Measurements from ENCODE around the gene KRTAP26-1. TPM values are rescaled to one million over a fixed set of nuclear protein-coding genes. Genes with fewer than 3 reads are reported as not detected.

The KRTAP26-1 gene
- total RNA-seq, 2 experiments from 2014 or later: not detected

- CTCF ChIA-PET: no interaction called here
- DNase-seq: no peak
- no peak for ATAC-seq (ENCODE audit: poor library complexity)
- Histone ChIP-seq H3K36me3 (ENCODE audit: insufficient read depth, low read length) (no peaks in the 10 kb centered on the region), H3K27me3 (ENCODE audit: control insufficient read depth in 1 of 2, insufficient read depth in 2 of 2, low read length in 2 of 2) (no peaks in the 10 kb centered on the region), H3K9me3 (ENCODE audit: control insufficient read depth in 1 of 2, insufficient read depth in 1 of 2, low read length in 2 of 2) (no peaks in the 10 kb centered on the region), H3K27ac (ENCODE audit: low read depth in 1 of 2, low read length in 2 of 2) (no peak overlapping the region), H3K4me1 (ENCODE audit: insufficient read depth, low read length) (no peaks in the 10 kb centered on the region), H3K4me3 (ENCODE audit: low read length) (no peak overlapping the region)
- H3K36me3 Mint-ChIP-seq (ENCODE audit: low read depth): no peaks in the 10 kb centered on the region
- no peaks in the 10 kb centered on the region for H3K4me1 Mint-ChIP-seq (ENCODE audit: low read depth)
- H3K9me3 Mint-ChIP-seq: no peaks in the 10 kb centered on the region
- intact Hi-C loops (cut with DNase I, micrococcal nuclease): no loop called here
- no peaks in the 10 kb centered on the region for H3K27me3 Mint-ChIP-seq
- H3K4me3 Mint-ChIP-seq: no peak overlapping the region
- H3K27ac Mint-ChIP-seq: no peak overlapping the region
- TF ChIP-seq, protein P1, sequence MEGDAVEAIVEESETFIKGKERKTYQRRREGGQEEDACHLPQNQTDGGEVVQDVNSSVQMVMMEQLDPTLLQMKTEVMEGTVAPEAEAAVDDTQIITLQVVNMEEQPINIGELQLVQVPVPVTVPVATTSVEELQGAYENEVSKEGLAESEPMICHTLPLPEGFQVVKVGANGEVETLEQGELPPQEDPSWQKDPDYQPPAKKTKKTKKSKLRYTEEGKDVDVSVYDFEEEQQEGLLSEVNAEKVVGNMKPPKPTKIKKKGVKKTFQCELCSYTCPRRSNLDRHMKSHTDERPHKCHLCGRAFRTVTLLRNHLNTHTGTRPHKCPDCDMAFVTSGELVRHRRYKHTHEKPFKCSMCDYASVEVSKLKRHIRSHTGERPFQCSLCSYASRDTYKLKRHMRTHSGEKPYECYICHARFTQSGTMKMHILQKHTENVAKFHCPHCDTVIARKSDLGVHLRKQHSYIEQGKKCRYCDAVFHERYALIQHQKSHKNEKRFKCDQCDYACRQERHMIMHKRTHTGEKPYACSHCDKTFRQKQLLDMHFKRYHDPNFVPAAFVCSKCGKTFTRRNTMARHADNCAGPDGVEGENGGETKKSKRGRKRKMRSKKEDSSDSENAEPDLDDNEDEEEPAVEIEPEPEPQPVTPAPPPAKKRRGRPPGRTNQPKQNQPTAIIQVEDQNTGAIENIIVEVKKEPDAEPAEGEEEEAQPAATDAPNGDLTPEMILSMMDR (IDR thresholded peaks at IDR 0.05): no peak
- POLR2A ChIA-PET: no interaction called here
Measured at GRCh38 chr21:30305136-30305535, 15.0 kb downstream of the KRTAP26-1 start.

GRCh38 chr21:30289215-30289614 is 30.9 kb downstream of the KRTAP26-1 start, which contains the start of gene KRTAP25-1:
Gene KRTAP25-1 (minus strand): TSS chr21:30289514. CDS start chr21:30289490, 24 bp downstream.
- ChIA-PET CTCF (no interaction called here), POLR2A (no interaction called here)
- H3K4me3 ChIP-seq (ENCODE audit: low read length): no peak within 1 kb of the TSS
- Mint-ChIP-seq H3K27ac (no peak within 1 kb of the TSS), H3K4me3 (no peak within 1 kb of the TSS), H3K4me1 (ENCODE audit: low read depth) (no peaks in the 10 kb centered on the region), H3K9me3 (no peaks in the 10 kb centered on the region), H3K27me3 (no peaks in the 10 kb centered on the region), H3K36me3 (ENCODE audit: low read depth) (no peaks in the 10 kb centered on the region)
- TF ChIP-seq, protein P1 (IDR thresholded peaks at IDR 0.05): no peak
- no peaks in the 10 kb centered on the region for H3K9me3 ChIP-seq (ENCODE audit: control insufficient read depth in 1 of 2, insufficient read depth in 1 of 2, low read length in 2 of 2)
- ATAC-seq (ENCODE audit: poor library complexity) (no peak), DNase-seq (no peak)
- no peaks in the 10 kb centered on the region for H3K36me3 ChIP-seq (ENCODE audit: insufficient read depth, low read length)
- intact Hi-C loops (cut with DNase I, micrococcal nuclease): no loop called here
- no peak within 1 kb of the TSS for H3K27ac ChIP-seq (ENCODE audit: low read depth in 1 of 2, low read length in 2 of 2)
- no peaks in the 10 kb centered on the region for H3K4me1 ChIP-seq (ENCODE audit: insufficient read depth, low read length)
- no peaks in the 10 kb centered on the region for H3K27me3 ChIP-seq (ENCODE audit: control insufficient read depth in 1 of 2, insufficient read depth in 2 of 2, low read length in 2 of 2)

GRCh38 chr21:30282850-30283249 is 37.3 kb downstream of the KRTAP26-1 start, which contains the start of gene KRTAP24-1:
Gene KRTAP24-1 (minus strand): TSS chr21:30282950. CDS start chr21:30282932, 18 bp downstream.
- ATAC-seq (ENCODE audit: poor library complexity) (no peak), DNase-seq (no peak)
- H3K4me1 ChIP-seq (ENCODE audit: insufficient read depth, low read length): no peaks in the 10 kb centered on the region
- H3K4me3 Mint-ChIP-seq: no peak within 1 kb of the TSS
- ChIA-PET CTCF (no interaction called here), POLR2A (no interaction called here)
- no peaks in the 10 kb centered on the region for H3K27me3 Mint-ChIP-seq
- intact Hi-C loops (cut with DNase I, micrococcal nuclease): no loop called here
- H3K9me3 Mint-ChIP-seq: no peaks in the 10 kb centered on the region
- TF ChIP-seq, protein P1 (IDR thresholded peaks at IDR 0.05): no peak
- H3K9me3 ChIP-seq (ENCODE audit: control insufficient read depth in 1 of 2, insufficient read depth in 1 of 2, low read length in 2 of 2): no peaks in the 10 kb centered on the region
- H3K36me3 Mint-ChIP-seq (ENCODE audit: low read depth): no peaks in the 10 kb centered on the region
- no peaks in the 10 kb centered on the region for H3K36me3 ChIP-seq (ENCODE audit: insufficient read depth, low read length)
- H3K27ac ChIP-seq (ENCODE audit: low read depth in 1 of 2, low read length in 2 of 2): no peak within 1 kb of the TSS
- no peaks in the 10 kb centered on the region for H3K4me1 Mint-ChIP-seq (ENCODE audit: low read depth)
- no peaks in the 10 kb centered on the region for H3K27me3 ChIP-seq (ENCODE audit: control insufficient read depth in 1 of 2, insufficient read depth in 2 of 2, low read length in 2 of 2)
- H3K4me3 ChIP-seq (ENCODE audit: low read length): no peak within 1 kb of the TSS
- no peak within 1 kb of the TSS for H3K27ac Mint-ChIP-seq
